NCI-H2107 treated with DMSO at 0.1 percent for 48 hours (cell line): ENCODE measurements around the gene CD34.
A peak's percentile ranks its signal among the peaks of the same experiment; 100 is the strongest.

ENCODE experiments used
- DNase-seq: peaks from one replicate; lab custom pipeline; 2025; ENCODE audit not compliant: unreplicated experiment; lab: John Stamatoyannopoulos, UW

The CD34 gene

DNA sequence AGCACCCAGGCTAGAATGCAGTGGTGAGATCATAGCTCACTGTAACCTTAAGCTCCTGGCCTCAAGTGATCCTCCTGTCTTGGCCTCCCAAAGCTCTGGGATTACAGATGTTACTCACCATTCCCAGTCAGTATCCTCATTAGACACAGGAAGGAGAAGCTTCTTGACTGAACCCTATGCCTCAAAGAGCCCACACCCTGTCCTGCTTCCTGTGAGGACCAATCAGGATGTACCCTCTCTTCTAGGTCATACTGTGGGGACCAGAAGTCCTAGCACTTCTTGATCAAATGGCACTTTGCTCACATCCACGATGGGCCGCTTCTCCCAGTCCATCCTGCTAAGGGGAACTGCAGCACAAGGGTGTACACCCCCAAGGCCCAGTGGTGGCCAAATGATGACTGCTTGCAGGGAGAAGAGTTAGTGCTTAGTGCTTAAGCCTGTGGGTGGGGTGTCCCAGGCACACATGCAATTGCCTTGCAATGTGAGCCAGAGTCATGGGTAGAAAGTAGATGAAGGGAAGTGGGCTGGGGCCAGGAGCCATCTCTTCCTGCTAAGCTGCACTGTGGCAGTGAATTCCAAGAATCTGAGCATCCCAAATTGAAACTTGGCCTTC is 9.8 kb downstream of the CD34 start:
- DNase-seq, result no peak

DNA sequence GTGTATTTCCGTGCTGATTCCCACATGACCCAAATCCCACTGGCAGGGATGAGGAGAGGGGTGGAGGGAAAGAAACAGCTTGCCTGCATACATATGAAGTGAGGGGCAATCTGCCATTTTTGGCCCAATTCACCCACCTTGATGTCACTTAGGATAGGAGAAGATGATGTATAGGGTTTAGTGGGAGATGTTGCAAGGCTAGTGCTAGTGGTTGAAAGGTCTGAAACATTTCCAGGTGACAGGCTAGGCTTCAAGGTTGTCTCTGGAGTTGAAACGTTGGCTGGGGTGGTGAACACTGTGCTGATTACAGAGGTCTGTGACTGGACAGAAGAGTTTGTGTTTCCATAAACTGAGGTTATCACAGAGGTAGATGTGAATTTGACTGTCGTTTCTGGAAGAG is 12.1 kb downstream of the CD34 start:
- no peak for DNase-seq

DNA sequence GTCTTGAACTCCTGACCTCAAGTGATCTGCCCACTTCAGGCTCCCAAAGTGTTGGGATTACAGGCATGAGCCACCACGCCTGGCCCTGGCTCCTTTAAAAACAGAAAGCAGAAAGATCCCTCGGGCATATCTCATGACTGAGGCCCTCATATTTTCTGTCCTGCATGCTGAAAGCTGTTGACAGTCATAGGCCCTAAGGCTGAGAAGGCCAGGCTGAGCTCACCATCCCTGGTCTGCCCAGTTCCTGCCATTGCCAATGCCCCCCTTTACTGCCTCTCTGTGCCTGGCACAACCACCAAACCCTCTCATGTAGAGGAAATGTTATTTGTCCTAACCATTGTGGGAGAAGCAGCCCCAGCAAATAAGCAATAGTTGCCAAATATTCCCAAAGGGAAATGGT is 12.7 kb downstream of the CD34 start:
- DNase-seq, result no peak

DNA sequence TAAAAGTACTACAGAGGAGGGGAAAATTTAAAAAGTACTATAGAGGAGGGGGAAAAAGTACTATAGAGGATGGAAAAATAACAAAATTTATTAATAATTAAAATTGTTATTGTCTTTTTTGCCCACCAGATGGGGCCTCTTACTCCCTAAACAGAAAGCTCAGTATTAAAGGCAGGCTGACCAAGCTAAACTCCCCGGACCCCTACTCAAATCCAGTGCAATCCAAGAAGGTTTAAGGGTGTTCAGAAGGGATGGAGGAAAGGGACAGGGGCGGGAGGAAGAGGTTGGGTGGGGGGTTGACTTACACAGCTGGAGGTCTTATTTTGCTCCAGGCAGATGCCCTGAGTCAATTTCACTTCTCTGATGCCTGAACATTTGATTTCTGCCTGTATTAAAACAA is 13.7 kb downstream of the CD34 start:
- DNase-seq, result no peak

- DNase-seq, result no peak
These were observed 14.4 kb downstream of the CD34 start for GRCh38 chr1:207896547-207896946.

- no peak for DNase-seq
These were observed 16.2 kb downstream of the CD34 start for GRCh38 chr1:207894704-207895103.

GRCh38 chr1:207893737-207894582 is 17.0 kb downstream of the CD34 start:
- DNase-seq, result no peak

GRCh38 chr1:207892764-207893163 is 18.2 kb downstream of the CD34 start:
- DNase-seq, result peak; percentile 59

DNA sequence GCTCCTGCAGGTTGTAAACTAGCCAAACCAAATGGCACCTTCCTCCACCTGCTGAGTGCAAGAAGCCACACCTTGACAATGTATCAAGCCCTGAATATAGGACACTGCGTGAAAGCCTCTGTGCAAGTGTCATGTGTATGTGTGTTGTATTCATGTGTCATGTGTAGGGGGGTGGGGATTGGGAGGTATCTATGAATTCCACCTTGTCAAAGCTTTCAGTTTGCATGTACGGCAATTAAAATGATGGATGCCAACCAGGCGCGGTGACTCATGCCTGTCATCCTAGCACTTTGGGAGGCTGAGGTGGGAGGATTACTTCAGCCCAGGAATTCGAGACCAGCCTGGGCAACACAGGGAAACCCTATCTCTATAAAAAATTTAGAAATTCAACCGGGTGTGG is 19.8 kb downstream of the CD34 start:
- no peak for DNase-seq

DNA sequence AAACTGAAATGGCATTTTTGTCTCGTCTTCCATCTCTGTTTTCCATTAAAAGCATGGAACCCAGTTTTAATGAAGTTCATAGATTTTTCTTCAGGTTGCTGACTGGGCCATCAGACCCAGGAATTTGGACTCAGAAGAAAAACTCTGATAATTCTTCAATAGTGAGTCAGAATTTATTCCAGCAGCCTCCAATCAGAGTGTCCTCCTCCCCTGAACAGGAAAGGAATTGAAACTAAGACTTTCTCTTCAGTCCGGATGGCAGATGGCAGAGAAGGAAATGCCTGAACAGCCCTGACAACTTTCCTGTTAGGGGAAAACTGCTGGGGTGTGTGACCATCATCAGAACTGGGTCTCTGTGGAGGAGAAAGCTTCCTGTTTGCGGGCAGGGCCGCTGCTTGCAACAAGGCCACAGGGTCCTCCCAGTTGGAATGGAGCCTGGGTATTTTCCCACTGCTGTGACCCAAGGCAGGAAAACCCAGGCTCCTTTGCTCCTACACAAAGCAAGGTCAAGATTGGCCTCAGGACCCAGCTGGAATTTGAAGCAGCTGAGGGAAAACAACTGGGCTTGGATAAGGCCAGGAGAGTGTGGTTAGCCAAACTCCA is 20.7 kb downstream of the CD34 start:
- no peak for DNase-seq

- no peak for DNase-seq
These were observed 22.3 kb downstream of the CD34 start for GRCh38 chr1:207888652-207889051.

DNA sequence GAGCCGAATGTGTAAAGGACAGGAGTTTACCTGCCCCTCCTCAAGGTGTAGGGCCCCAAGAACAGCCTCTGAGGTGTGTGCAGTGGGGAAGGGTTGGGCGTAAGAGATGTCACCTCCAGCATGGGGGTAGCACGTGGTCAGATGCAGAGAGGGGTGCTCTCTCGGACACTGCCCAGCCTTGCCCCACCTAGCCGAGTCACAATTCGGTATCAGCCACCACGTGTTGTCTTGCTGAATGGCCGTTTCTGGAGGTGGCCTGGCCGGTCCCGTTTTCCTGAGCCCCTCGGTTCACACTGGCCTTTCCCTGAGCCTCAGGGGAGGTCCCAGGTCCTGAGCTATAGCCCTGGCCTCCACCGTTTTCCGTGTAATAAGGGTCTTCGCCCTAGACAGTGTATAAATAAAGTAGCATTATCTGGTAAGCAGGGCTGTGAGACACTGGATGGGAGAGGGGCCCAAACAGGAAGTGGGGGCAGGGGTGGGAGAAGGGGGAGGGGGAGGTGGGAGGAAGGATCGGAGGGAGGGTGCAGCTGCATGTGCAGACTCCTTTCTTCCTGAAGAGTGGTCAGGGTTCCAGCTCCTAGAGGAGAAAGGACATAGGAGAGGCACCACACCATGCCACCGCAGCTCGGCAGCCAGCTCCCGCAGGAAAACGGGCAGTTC is 23.3 kb downstream of the CD34 start:
- DNase-seq, result no peak

GRCh38 chr1:207886227-207886626 is 24.7 kb downstream of the CD34 start:
- DNase-seq, result no peak

GRCh38 chr1:207885129-207886032 is 25.5 kb downstream of the CD34 start:
- DNase-seq, result peak; percentile 79

- DNase-seq, result no peak
These were observed 26.5 kb downstream of the CD34 start for GRCh38 chr1:207884266-207885029.

DNA sequence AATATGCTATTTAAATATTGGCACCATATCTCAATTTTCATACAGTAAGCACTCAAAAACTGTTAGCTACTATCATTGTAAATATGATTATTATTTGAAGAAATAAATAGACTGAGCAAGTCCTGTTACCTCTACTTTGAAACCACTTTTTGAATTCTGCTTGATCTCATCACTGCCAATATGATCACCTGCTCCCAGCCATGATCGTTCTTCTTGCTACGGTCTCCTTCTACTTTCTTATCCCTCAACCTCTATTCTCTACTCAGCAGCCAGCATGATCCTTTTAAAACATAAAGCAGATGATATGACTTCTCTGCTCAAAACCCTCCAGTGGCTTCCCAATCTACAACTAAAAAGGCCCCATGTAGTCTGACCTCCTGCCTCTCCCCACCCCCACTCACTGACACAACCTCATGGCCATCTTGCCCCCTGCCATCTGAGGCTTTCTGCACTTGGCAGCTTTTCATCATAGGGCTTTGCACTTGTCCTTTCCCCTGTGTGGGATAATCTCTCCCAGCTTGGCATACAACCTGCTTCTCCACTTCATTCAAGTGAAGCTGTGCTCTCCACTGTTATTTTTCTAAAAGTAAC is 27.2 kb downstream of the CD34 start:
- DNase-seq, result no peak

DNA sequence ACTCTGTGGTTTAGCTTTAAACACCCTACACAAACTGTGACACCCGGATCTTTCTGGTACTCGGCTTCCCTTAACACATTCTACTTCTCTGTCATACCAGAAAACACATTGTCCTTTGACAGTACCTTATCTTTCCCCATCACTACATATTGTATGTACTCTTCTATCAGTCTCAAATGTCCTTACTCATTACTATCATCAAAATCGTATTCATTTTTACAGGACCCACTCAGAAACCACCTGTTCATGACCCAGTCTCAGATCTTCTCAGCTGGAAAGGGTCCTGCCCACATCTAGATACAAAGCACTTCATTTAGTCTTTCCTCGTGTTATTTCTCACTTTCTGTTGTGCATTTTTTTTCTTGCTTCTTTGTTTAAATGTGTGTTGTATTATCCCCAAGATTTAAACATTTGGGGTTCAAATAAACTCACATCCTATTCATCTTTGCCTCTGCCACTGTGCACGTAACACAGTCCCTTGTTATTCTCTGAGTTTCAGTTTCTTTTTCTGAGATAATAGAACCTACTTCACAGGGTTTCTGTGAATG is 27.7 kb downstream of the CD34 start:
- DNase-seq, result peak; percentile 8

DNA sequence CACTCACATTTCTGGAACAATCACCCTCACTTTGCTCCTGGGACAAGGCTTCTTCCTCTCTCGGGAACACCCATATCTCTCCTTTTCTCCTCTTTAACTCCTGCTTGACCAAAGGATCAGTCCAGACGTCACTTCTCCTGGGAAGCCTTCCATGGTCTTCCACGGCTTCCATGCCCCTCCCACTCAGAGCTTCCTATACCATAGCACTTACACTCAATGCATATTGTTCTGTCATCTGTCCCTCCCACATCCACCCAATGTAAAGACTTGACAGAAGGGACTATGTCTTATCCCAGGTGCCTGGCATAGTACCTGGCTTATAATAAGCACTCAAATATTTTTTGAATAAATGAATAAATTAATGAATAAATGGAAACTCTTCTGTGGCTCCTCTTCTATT is 28.2 kb downstream of the CD34 start:
- no peak for DNase-seq

- DNase-seq, result no peak
These were observed 32.0 kb downstream of the CD34 start for GRCh38 chr1:207878939-207879338.
